ENCODE measurements around the gene CYP4A22. TPM values are rescaled to one million over a fixed set of nuclear protein-coding genes. Genes with fewer than 3 reads are reported as not detected.
"Not testable (repeated sequence)": the region's sequence is repeated elsewhere in the genome, so short reads cannot be mapped to it uniquely, and the experiment has no call there.

CYP4A22 gene
- total RNA-seq, 1 experiment from 2014 or later, result not detected

GRCh38 chr1:47147047-47147785 is 10.0 kb downstream of the CYP4A22 start:
- ChIA-PET CTCF (no interaction called here), POLR2A (no interaction called here)
- no TSS peak for BruUV-seq (replicated peaks)
- ATAC-seq (no peak), DNase-seq (ENCODE audit: low read depth, low spot score) (no peak)
- intact Hi-C loops (cut with micrococcal nuclease; ENCODE audit: unreplicated experiment), result no loop called here
- Histone ChIP-seq H3K4me1 (ENCODE audit: control insufficient read depth, insufficient read depth, low read length) (no peaks in the 10 kb centered on the region), H3K36me3 (ENCODE audit: control insufficient read depth, insufficient read depth, low read length) (no peaks in the 10 kb centered on the region), H3K9me3 (ENCODE audit: control insufficient read depth, insufficient read depth, low read depth, low read length) (no peaks in the 10 kb centered on the region), H3K4me3 (ENCODE audit: low read depth in 2 of 2, low read length in 2 of 2) (no peak overlapping the region), H3K27ac (ENCODE audit: low read length) (no peak overlapping the region), H3K27me3 (ENCODE audit: control insufficient read depth, insufficient read depth, low read length) (no peaks in the 10 kb centered on the region)
- in situ Hi-C loops (cut with HindIII; ENCODE audit: low pct_unique_long_range_greater_than_20kb, low sequenced_read_pairs), result no loop called here
- TF ChIP-seq CTCF (IDR thresholded peaks at IDR 0.05) (no peak), TCF7L2 (IDR thresholded peaks at IDR 0.05; ENCODE audit: low read depth, low read length) (no peak), SIN3A (IDR thresholded peaks at IDR 0.05; ENCODE audit: borderline replicate concordance, insufficient read depth, low read depth, low read length) (no peak), REST (IDR thresholded peaks at IDR 0.05; ENCODE audit: insufficient read depth in 1 of 2, low read depth in 2 of 2, low read length in 1 of 2) (0 out of 4 replicates have a peak, but pooled peaks have one; percentile 20 to 39)

DNA sequence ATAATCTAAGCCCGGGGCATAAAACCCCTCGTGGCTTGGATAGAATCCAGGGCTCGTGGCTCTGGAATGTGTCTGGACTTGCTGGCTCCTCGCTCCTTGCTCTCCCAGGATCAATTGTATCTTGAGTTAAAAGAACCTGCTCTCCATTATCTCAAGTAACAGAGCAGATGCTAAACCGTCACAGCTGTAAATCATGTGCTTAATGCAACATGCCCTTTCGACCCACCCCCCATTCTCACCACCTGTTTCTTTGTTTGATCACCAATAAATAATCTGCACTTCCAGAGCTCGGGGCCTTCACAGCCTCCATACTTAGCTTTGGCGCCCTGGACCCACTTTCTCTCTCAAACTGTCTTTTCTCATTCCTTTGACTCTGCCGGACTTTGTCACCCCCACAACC is 11.9 kb downstream of the CYP4A22 start:
- POLR2A ChIA-PET; H3K4me1 ChIP-seq (ENCODE audit: control insufficient read depth, insufficient read depth, low read length); H3K27ac ChIP-seq (ENCODE audit: low read length); H3K9me3 ChIP-seq (ENCODE audit: control insufficient read depth, insufficient read depth, low read depth, low read length); DNase-seq (ENCODE audit: low read depth, low spot score); BruUV-seq (replicated peaks); H3K4me3 ChIP-seq (ENCODE audit: low read depth in 2 of 2, low read length in 2 of 2); H3K36me3 ChIP-seq (ENCODE audit: control insufficient read depth, insufficient read depth, low read length); intact Hi-C loops (cut with micrococcal nuclease; ENCODE audit: unreplicated experiment); in situ Hi-C loops (cut with HindIII; ENCODE audit: low pct_unique_long_range_greater_than_20kb, low sequenced_read_pairs); CTCF ChIA-PET; H3K27me3 ChIP-seq (ENCODE audit: control insufficient read depth, insufficient read depth, low read length); ATAC-seq: not testable (repeated sequence)

GRCh38 chr1:47156457-47156856 is 19.2 kb downstream of the CYP4A22 start:
- intact Hi-C loops (cut with micrococcal nuclease; ENCODE audit: unreplicated experiment); ATAC-seq; H3K27me3 ChIP-seq (ENCODE audit: control insufficient read depth, insufficient read depth, low read length); H3K9me3 ChIP-seq (ENCODE audit: control insufficient read depth, insufficient read depth, low read depth, low read length); H3K27ac ChIP-seq (ENCODE audit: low read length); H3K36me3 ChIP-seq (ENCODE audit: control insufficient read depth, insufficient read depth, low read length); H3K4me3 ChIP-seq (ENCODE audit: low read depth in 2 of 2, low read length in 2 of 2); H3K4me1 ChIP-seq (ENCODE audit: control insufficient read depth, insufficient read depth, low read length); BruUV-seq (replicated peaks); DNase-seq (ENCODE audit: low read depth, low spot score); CTCF ChIA-PET; in situ Hi-C loops (cut with HindIII; ENCODE audit: low pct_unique_long_range_greater_than_20kb, low sequenced_read_pairs): not testable (repeated sequence)
- POLR2A ChIA-PET, result interaction anchor here (0.6 kb wide), 1 partner anchor 100 kb away, joined by 3 read pairs; no protein-coding TSS in a partner anchor

DNA sequence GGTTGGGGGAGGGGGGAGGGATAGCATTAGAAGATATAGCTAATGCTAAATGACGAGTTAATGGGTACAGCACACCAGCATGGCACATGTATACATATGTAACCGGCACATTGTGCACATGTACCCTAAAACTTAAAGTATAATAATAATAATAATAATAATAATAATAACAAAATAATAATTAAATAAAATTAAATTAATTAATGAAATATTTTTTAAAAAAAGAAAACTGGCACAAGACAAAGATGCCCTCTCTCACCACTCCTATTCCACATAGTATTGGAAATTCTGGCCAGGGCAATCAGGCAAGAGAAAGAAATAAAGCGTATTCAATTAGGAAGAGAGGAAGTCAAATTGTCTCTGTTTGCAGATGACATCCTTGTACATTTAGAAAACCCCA is 20.7 kb downstream of the CYP4A22 start:
- intact Hi-C loops (cut with micrococcal nuclease; ENCODE audit: unreplicated experiment); H3K36me3 ChIP-seq (ENCODE audit: control insufficient read depth, insufficient read depth, low read length); in situ Hi-C loops (cut with HindIII; ENCODE audit: low pct_unique_long_range_greater_than_20kb, low sequenced_read_pairs); POLR2A ChIA-PET; H3K4me3 ChIP-seq (ENCODE audit: low read depth in 2 of 2, low read length in 2 of 2); H3K27ac ChIP-seq (ENCODE audit: low read length); DNase-seq (ENCODE audit: low read depth, low spot score); H3K4me1 ChIP-seq (ENCODE audit: control insufficient read depth, insufficient read depth, low read length); H3K9me3 ChIP-seq (ENCODE audit: control insufficient read depth, insufficient read depth, low read depth, low read length); H3K27me3 ChIP-seq (ENCODE audit: control insufficient read depth, insufficient read depth, low read length); CTCF ChIA-PET; ATAC-seq; BruUV-seq (replicated peaks): not testable (repeated sequence)

Data from Panc1 (cell line).